HCT116 (cell line): ENCODE measurements around the gene ARID4A.

ENCODE experiments used
- CEBPB ChIP-seq: IDR thresholded peaks from 2 replicates; pipeline ENCODE4 v1.6.1; 2012; ENCODE audit warnings: low read depth
- EZH2 ChIP-seq: fragments of 200-600 bp; sonication (generic); IDR thresholded peaks from 2 replicates; pipeline ENCODE4 v1.6.1; 2017; ENCODE audit warnings: antibody characterized with exemption, mixed run types
- EZH2phosphoT487 ChIP-seq: fragments of 200-600 bp; IDR thresholded peaks from 2 replicates; pipeline ENCODE4 v1.6.1; 2018; ENCODE audit warnings: antibody characterized with exemption, borderline replicate concordance
- JUND ChIP-seq: IDR thresholded peaks from 2 replicates; pipeline ENCODE4 v1.6.1; 2012
- POLR2A ChIP-seq: IDR thresholded peaks from 2 replicates; pipeline ENCODE4 v1.7.0; 2011; ENCODE audit warnings: borderline replicate concordance; ENCODE audit not compliant: insufficient read depth, insufficient read length; ENCODE audit errors: extremely low read depth
- POLR2AphosphoS5 ChIP-seq: IDR thresholded peaks from 2 replicates; pipeline ENCODE4 v1.6.1; 2011; ENCODE audit warnings: mild to moderate bottlenecking, low read depth, low read length, moderate library complexity
- SP1 ChIP-seq: IDR thresholded peaks from 2 replicates; pipeline ENCODE4 v1.6.1; 2012; ENCODE audit warnings: low read depth
- SRF ChIP-seq: IDR thresholded peaks from 2 replicates; pipeline ENCODE4 v1.6.1; 2012; ENCODE audit warnings: low read depth
- ZFX ChIP-seq: fragments of 450-650 bp; IDR thresholded peaks from 2 replicates; pipeline ENCODE4 v1.6.1; 2017
- TF ChIP-seq, protein P1 (sequence below): IDR thresholded peaks from 2 replicates; pipeline ENCODE4 v1.6.1; 2012
- TF ChIP-seq, protein P2 (sequence below), 3 experiments: fragments of 200-600 bp in 1 of 3; sonication (generic) in 1 of 3; IDR thresholded peaks in 2 of 3; conservative IDR thresholded peaks in 1 of 3; 2 replicates each; pipeline ENCODE4 v1.5.1; 2012 to 2017; ENCODE audit warnings: low read depth in 2 of 3, low read length in 2 of 3, antibody characterized with exemption in 1 of 3, borderline replicate concordance in 1 of 3, control low read depth in 1 of 3, mild to moderate bottlenecking in 1 of 3, mixed read lengths in 1 of 3, mixed run types in 1 of 3, moderate library complexity in 1 of 3; ENCODE audit not compliant: insufficient read depth in 1 of 3
- TF ChIP-seq, protein P3 (sequence below): IDR thresholded peaks from 2 replicates; pipeline ENCODE4 v1.6.1; 2012; ENCODE audit warnings: low read depth

DNA sequence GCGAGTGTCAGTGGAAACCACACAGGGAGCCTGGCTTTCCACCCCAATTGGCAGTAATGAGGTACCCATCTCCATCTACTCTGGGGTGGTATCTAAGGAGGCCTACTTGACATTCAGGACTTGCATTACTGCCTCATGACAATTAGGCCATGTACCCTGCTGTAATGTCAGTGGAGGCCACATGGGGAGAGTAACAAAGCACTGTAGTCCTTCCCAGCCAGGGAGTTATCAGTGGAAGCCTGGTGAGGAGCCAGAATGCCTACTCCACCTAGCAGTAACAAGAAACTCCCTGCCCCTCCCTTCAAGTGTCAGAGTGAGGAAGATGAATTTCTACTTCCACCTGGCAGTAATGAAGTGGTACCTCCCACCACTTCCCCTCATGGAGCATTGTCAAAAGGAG lies 116.5 kb downstream of the ARID4A start:
- TF ChIP-seq POLR2A (no peak), ZFX (no peak), EZH2 (no peak), POLR2AphosphoS5 (no peak), CEBPB (no peak), SRF (no peak), EZH2phosphoT487 (no peak), SP1 (no peak), JUND (no peak)
- TF ChIP-seq, protein P1, sequence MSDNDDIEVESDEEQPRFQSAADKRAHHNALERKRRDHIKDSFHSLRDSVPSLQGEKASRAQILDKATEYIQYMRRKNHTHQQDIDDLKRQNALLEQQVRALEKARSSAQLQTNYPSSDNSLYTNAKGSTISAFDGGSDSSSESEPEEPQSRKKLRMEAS: no peak
- TF ChIP-seq, protein P2, sequence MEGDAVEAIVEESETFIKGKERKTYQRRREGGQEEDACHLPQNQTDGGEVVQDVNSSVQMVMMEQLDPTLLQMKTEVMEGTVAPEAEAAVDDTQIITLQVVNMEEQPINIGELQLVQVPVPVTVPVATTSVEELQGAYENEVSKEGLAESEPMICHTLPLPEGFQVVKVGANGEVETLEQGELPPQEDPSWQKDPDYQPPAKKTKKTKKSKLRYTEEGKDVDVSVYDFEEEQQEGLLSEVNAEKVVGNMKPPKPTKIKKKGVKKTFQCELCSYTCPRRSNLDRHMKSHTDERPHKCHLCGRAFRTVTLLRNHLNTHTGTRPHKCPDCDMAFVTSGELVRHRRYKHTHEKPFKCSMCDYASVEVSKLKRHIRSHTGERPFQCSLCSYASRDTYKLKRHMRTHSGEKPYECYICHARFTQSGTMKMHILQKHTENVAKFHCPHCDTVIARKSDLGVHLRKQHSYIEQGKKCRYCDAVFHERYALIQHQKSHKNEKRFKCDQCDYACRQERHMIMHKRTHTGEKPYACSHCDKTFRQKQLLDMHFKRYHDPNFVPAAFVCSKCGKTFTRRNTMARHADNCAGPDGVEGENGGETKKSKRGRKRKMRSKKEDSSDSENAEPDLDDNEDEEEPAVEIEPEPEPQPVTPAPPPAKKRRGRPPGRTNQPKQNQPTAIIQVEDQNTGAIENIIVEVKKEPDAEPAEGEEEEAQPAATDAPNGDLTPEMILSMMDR (IDR thresholded peaks at IDR 0.05 in 2 of 3, conservative IDR thresholded peaks at IDR 0.05 in 1 of 3; ENCODE audit: borderline replicate concordance in 1 of 3, insufficient read depth in 1 of 3, low read depth in 2 of 3, low read length in 2 of 3): no peak
- TF ChIP-seq, protein P3, sequence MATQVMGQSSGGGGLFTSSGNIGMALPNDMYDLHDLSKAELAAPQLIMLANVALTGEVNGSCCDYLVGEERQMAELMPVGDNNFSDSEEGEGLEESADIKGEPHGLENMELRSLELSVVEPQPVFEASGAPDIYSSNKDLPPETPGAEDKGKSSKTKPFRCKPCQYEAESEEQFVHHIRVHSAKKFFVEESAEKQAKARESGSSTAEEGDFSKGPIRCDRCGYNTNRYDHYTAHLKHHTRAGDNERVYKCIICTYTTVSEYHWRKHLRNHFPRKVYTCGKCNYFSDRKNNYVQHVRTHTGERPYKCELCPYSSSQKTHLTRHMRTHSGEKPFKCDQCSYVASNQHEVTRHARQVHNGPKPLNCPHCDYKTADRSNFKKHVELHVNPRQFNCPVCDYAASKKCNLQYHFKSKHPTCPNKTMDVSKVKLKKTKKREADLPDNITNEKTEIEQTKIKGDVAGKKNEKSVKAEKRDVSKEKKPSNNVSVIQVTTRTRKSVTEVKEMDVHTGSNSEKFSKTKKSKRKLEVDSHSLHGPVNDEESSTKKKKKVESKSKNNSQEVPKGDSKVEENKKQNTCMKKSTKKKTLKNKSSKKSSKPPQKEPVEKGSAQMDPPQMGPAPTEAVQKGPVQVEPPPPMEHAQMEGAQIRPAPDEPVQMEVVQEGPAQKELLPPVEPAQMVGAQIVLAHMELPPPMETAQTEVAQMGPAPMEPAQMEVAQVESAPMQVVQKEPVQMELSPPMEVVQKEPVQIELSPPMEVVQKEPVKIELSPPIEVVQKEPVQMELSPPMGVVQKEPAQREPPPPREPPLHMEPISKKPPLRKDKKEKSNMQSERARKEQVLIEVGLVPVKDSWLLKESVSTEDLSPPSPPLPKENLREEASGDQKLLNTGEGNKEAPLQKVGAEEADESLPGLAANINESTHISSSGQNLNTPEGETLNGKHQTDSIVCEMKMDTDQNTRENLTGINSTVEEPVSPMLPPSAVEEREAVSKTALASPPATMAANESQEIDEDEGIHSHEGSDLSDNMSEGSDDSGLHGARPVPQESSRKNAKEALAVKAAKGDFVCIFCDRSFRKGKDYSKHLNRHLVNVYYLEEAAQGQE: no peak
